Measurements from ENCODE around the gene HIPK3.
"Not testable (repeated sequence)": the region's sequence is repeated elsewhere in the genome, so short reads cannot be mapped to it uniquely, and the experiment has no call there.

Gene HIPK3

GRCh38 chr11:33360642-33361041, 103.5 kb downstream of the HIPK3 start:
- DNase-seq (ENCODE audit: low spot score): no peak

GRCh38 chr11:33362051-33362910, 105.1 kb downstream of the HIPK3 start:
- peak; percentile 21 for DNase-seq (ENCODE audit: low spot score)

- DNase-seq (ENCODE audit: low spot score): no peak
Observed at GRCh38 chr11:33366918-33367317, 109.7 kb downstream of the HIPK3 start.

GRCh38 chr11:33368475-33368874, 111.3 kb downstream of the HIPK3 start:
- not testable (repeated sequence) for DNase-seq (ENCODE audit: low spot score)

GRCh38 chr11:33368931-33369330, 111.8 kb downstream of the HIPK3 start:
- no peak for DNase-seq (ENCODE audit: low spot score)

- no peak for DNase-seq (ENCODE audit: low spot score)
Observed at GRCh38 chr11:33373636-33374035, 116.5 kb downstream of the HIPK3 start.

- no peak for DNase-seq (ENCODE audit: low spot score)
Observed at GRCh38 chr11:33375236-33375635, 118.1 kb downstream of the HIPK3 start.

- peak; percentile 45 for DNase-seq (ENCODE audit: low spot score)
Observed at GRCh38 chr11:33375688-33376311, 118.6 kb downstream of the HIPK3 start, which contains the start of gene KIAA1549L. KIAA1549L (plus strand) TSS chr11:33376108.

- DNase-seq (ENCODE audit: low spot score): peak; percentile 55
Observed at GRCh38 chr11:33376331-33377310, 119.4 kb downstream of the HIPK3 start.

GRCh38 chr11:33377412-33378370, 120.5 kb downstream of the HIPK3 start:
- no peak for DNase-seq (ENCODE audit: low spot score)

GRCh38 chr11:33379947-33380346, 122.8 kb downstream of the HIPK3 start:
- no peak for DNase-seq (ENCODE audit: low spot score)

- DNase-seq (ENCODE audit: low spot score): no peak
Observed at GRCh38 chr11:33383075-33383919, 126.1 kb downstream of the HIPK3 start.

- DNase-seq (ENCODE audit: low spot score): no peak
Observed at GRCh38 chr11:33383920-33384209, 126.7 kb downstream of the HIPK3 start.

GRCh38 chr11:33384220-33384619, 127.0 kb downstream of the HIPK3 start:
- DNase-seq (ENCODE audit: low spot score): no peak

GRCh38 chr11:33387581-33387980, 130.4 kb downstream of the HIPK3 start:
- DNase-seq (ENCODE audit: low spot score): no peak

GRCh38 chr11:33387996-33388395, 130.8 kb downstream of the HIPK3 start:
- DNase-seq (ENCODE audit: low spot score): no peak

- no peak for DNase-seq (ENCODE audit: low spot score)
Observed at GRCh38 chr11:33388793-33389525, 131.8 kb downstream of the HIPK3 start.

GRCh38 chr11:33389635-33390034, 132.5 kb downstream of the HIPK3 start:
- DNase-seq (ENCODE audit: low spot score): no peak

Data from AG08396 (cell line).